ENCODE data around the gene ECI2.

Gene ECI2, protein sequence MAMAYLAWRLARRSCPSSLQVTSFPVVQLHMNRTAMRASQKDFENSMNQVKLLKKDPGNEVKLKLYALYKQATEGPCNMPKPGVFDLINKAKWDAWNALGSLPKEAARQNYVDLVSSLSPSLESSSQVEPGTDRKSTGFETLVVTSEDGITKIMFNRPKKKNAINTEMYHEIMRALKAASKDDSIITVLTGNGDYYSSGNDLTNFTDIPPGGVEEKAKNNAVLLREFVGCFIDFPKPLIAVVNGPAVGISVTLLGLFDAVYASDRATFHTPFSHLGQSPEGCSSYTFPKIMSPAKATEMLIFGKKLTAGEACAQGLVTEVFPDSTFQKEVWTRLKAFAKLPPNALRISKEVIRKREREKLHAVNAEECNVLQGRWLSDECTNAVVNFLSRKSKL

DNA sequence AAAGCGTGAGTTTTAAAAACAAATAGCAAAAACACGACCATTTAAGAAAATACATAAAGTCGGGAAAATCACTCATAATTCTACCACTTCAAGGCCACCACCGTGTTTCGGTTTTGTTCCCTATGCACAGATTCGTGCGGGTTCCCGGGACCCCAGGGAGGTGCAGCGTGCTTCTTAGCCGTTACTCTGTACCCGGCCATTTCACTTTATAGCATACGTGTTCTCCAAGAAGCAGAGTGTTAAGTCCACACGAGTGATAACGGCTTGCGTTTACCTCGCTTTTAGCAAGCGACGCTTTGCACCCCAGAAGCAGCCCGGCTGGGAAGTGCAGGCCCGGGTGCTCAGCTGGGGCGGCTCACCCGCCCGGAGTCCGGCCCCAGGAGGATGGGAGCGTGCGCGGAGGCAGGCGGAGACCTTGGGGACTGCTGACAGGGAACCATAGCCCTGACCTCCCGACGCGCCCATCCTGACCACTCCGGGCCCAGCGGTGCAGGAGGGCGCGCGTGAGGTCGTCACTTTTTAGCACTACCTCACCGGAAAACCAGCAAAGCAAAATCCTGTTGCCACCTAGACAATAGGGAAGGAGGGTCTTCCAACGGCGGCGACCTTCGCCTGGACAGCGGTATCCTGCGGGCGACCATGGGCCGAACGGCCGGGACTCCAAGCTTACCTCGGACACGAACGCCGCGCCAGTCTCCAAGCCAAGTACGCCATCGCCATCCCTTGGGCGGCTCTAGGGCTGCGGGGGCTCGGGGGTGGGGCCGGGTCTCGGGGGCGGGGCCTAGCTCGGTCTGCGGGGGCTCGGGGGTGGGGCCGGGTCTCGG lies at the start of gene ECI2:
TSS of gene ECI2 (minus strand) at position 735 of the 824 bp plus-strand sequence. CDS start at position 720, 15 bp downstream.
- DNase-seq, result peak; percentile 80

DNA sequence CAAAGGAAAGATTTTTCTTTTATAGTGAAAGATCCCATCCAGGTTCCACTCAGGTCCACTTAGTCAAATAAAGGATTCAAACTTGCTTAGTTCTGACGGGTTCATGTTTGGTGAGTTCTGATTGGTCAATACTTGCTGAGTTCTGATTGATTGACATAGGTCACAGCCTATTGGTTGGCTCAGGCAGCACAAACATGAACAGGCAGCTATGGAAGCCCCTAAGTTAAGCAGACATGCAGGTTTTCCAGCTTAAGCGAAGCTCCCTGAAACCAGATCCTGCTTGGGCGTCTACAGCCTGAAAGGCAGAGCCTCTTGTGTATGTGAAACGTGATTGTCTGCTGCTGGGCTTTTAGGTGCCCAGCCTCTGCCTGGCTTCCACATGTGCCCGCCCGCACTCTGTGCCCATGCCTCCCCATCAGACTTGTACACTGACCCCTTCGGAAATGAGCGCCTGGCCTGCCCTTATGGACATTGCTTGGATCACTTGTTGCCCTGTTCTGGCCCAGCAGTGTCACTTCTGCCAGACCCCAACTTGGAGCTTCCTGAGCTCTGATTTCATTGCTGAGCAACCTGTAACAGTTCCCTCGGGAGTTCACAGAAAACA lies 45.4 kb upstream of the ECI2 start:
- no peak for DNase-seq

DNA sequence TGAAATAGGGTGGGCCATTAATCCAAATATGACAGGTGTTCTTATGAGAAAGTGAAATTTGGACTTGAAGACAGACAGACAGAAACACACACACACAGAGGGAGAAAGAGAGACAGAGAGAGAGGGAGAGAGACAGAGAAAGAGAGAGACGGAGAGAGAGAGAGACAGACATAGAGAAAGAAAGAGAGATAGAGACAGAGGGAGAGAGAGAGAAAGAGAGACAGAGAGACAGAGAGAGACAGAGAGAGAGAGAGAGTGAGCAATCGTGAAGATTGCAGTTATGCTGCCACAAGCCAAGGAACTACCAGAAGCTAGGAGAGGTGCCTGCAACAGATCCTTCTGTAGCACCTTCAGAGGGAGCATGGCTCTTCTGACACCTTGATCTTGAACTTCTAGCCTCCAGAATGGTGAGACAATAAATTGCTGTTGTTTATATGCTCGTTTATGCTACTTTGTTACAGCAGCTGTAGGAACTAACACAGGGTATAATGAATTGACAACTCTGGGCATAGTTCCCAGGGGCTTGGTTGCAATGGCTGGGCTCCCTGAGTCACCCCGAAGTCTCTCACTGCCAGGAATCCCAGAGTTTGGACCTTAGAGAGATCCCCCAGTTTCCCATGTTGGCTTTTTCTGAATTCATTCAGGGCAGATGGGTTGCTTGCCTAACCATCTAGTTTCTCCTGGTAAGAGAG lies 44.7 kb upstream of the ECI2 start:
- no peak for DNase-seq

DNA sequence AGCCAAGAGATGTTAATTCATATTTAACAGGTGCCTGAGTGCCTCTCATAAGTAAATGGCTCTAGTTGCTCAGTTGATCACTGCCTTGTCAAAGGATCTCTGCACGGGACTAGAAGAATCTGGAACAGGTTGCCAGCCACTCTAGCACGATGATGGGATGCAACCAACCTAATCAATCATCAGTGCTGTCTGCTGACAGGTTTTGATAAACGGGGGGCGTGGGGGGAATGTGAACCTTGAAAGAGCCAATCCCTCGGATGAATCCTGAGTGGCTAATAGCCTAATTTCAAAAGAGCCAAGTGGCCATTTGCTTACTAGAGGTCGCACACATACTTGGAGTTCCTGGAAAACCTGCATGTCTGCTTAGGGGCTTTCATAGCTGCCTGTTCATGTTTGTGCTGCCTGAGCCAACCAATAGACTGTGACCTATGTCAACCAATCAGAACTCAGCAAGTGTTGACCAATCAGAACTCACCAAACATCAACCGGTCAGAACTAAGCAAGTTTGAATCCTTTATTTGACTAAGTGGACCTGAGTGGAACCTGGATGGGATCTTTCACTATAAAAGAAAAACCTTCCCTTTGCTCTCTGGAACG lies 43.5 kb upstream of the ECI2 start:
- DNase-seq, result no peak

DNA sequence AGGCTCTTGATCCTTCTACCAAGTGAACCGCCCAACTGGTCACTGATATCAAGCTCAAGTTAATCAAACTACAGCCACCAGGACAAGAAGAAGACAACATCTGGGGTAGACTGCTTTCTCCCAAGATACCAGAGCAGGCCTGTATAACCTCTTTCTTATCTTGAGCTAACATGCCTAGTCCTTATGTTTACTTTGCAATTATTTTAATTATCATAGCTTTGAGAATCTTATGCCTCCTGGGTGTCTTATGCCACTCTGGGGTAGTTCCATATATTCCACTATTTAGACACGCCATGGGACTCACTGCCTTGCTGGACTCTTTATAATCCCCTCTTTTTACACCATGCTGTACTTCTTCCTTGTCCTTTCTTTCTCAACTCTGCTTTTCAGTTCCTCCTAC lies 41.5 kb upstream of the ECI2 start:
- no peak for DNase-seq

DNA sequence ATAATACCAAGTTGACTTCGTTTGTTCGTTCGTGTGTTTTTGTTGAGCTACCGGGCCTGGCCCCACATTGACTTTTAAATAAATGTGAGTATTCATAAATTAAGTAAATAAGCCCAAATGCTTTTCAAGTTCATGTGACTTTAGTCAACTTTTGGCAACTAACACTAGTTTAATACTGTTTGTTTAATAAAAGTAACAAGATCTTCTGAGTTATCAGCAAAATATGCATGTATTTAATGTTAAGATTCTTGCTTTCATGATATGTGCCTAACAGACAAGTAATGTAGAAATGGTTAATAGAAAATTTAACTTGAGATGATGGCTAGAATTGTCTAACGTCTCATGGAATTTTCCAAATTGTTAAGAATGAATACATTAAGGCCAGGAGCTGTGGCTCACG lies 38.7 kb upstream of the ECI2 start:
- DNase-seq, result no peak

DNA sequence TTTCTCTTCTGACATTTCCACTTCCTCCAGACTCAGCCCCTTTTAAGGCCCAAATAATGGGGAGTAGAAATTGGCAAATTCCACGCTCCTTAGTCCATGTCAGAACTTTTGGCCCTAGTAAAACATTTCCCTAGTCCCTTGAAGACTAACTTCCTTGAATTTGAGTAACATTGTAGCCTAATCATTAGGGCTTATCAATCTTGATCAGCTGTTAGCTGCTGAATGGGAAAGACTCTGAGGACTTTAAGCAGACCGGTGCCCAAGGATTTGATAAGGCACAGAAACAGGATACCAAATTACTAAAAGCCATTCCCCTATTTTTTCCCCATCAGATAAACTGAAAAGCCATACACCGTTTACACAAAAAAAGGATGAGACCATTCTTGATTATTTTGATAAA lies 37.0 kb upstream of the ECI2 start:
- no peak for DNase-seq

DNA sequence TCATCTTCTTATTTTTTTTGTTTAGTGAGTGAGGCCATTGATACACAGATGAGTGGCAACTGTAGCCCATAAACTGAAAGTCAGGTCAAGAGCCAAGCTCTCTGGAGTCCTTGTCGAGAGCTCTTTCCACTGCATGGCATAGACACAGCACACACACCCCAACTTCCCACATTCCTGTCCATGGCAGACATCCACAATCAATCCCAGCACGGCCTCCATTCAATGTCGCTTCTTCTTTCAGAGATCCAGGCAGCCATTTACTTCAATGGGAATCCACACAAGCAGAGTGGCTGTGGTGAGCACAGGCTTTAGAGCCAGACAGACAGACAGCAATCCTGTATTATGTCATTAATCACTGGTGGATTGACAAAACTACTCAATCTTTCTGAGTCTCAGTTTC lies 34.9 kb upstream of the ECI2 start:
- DNase-seq, result no peak

DNA sequence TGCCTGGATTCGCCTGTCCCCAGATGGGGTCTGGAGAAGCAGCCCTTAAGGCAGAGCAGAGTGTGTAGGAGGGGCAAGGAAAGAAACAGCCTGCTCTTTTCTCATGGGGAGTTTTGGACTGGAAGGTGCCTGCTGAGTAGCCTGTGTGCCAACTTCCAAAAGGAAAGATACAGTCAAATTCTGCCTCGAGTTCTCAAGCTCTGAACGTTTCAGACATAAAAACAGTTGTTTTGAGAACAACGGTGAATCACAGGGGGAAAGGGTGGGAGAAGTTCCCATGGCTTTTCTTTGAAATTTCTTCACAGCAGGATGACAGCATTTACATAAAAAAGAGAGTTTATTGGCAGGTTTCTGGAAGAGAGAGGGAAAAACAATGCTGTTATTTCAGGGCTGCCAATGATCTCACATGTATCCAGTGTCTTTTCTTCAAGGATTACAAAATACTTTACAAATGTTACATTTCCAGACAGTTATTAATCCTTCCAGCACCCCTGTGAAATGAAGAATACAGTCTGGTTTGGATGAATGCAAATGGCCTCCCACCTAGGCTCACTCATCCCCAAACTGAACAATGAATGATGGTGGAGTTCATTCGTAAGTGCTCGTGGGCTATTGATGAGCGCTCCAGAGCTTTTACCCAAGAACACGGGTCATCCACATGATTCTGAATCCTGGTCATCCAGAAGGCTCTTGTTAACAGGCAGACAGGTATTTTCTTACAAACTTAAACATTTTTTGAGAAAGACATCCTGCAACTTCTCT lies 33.8 kb upstream of the ECI2 start:
- DNase-seq, result no peak

DNA sequence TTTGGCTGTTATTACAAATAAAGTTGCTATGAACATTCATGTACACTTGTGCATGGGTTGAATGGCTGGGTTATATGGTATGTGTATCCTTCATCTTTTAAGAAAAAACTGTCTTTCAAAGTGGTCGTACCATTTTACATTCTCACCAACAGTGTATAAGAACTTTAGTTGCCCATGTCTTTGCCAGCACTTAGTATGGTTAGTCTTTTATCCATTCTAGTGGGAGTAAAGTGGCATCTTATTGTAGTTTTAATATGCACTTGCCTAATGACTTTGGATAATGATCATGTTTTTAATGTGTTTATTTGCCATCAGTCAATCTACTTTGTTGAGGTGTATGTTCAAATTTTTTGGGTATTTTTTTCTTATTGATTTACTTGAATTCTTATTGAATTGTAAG lies 32.5 kb upstream of the ECI2 start:
- DNase-seq, result no peak

DNA sequence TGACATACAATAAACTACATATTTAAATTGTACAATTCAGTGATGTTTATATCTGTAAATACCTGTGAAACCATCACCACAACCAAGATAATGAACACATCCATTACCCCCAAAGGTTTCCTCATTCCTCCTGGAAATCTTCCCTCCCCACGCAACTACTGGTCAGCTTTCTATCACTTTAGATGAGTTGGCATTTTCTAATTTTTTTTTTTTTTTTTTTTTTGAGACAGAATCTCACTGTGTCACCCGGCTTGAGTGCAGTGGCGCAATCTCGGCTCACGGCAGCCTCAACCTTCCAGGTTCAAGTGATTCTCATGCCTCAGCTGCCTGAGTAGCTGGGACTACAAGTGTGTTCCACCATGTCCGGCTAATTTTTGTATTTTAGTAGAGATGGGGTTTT lies 31.7 kb upstream of the ECI2 start:
- no peak for DNase-seq

DNA sequence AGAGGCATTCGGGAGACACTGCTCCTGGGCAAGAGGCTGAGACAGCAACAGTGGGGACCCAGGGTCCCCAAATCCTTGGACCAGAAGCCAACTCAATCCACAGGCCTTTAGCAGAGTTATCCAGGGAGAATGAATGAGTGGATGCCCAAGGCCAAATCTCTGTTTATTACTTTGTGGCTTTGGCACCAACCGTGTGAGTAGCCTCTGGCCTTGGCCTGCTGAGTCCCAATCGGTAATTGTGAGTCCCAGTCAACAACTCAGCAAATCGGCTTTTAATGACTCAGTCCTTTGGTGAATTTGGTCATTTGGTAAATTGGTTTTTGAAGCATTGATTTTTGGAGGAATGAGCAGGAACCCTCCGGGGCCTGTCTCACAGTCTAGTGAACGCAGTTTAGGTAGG lies 29.1 kb upstream of the ECI2 start:
- DNase-seq, result no peak

DNA sequence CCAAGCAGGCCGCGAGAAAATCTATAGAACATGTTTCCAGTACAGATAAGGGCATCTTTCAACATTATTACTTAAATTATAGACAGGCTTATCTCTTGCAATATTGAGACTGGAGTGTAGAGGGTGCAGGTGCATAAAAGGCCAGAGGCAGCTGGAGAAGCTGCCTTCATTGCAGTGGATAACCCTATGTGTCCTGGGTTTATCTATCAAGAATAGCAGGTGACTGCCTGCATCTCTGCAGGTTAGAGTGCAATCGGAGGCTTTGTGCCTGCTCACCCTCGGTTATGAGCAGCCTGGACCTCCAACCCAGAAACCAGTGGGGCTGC lies 28.7 kb upstream of the ECI2 start:
- DNase-seq, result no peak

DNA sequence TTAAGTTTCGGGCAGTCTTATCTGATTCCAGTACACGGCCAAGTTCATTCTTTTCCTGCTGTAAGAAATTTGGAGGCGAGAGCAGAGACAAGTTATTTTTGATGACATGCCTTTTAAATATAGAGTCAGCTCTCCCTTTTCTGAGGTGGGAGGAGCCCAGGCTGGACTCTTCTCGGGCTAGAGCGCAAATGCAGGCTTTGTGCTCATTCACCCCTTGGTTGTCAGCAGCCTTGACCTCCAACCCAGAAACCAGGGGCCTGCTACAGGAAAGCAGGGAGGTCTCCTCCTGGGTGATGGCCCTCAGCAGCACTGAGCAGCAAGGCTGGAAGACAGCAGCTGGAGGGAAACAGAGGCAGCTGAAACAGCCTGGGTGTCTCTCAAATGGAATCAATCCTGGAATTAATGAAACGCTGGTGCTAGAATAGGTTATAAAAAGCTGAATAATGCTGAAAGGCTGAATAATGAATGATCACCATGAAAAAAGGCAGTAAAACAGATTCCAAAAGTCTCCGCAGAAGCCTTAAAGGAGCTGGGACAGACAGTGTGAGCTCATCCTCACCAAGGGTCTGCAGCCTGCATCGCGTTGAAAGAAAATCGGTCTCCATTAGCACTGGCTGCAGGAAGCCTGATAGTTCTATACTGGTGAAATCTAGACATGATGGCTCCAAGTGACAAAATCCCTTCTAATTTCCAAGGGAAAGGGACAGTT lies 28.2 kb upstream of the ECI2 start:
- no peak for DNase-seq

DNA sequence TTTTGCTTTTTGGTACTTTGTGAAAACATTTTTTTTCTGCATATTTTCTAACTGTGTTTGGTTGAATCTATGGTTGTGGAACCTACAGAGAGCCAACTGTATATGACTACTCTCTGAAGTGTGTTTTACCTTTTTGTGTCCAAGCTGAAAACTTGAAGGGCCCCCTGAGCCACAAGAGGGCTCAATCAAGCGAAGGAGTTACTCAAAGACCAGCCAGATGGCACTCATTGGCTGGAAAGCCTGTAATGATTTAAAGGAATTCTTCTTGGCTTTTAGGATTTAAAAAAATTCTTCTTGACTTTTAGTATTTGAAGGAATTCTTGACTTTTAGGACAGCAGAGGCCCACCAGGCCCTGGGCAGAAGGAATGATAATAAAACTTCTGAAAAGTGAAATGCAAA lies 27.0 kb upstream of the ECI2 start:
- DNase-seq, result no peak

DNA sequence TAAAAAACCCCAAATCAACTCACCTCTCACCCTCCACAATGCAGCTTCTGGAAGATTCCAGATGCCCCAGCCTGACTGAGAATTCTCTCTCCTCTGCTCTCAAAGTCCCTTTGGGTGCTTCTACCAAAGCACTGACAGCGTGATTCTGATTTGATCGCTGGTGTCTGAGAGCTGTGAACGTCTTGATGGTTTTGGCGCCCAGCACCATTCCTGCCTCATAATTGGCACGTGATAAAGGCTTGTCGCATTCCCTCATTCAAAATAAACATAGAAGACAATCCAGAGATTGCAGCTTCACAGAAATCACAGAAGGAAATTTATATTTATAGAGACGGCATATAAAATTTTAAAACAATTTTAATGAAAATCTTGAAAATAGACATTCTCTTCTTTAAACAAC lies 24.1 kb upstream of the ECI2 start:
- no peak for DNase-seq

DNA sequence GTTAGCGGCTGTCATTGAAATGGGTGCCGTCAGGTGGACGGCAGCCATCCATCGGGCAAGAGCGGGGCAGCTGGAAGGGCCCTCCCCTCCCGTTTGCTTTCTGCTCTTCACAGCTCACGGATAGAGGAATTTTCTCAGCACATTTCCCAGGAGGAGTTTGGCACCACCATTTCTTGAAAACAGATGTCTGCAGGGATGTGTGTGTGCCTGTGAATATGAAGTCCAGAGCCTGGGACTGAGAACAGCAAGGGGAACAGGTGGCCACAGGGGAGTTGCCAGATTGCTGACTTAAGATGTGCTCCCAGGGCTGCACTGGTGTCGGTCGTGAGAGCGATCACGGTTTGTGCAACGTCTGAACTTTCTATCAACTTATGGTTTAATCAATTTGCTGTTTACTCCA lies 22.1 kb upstream of the ECI2 start:
- no peak for DNase-seq

DNA sequence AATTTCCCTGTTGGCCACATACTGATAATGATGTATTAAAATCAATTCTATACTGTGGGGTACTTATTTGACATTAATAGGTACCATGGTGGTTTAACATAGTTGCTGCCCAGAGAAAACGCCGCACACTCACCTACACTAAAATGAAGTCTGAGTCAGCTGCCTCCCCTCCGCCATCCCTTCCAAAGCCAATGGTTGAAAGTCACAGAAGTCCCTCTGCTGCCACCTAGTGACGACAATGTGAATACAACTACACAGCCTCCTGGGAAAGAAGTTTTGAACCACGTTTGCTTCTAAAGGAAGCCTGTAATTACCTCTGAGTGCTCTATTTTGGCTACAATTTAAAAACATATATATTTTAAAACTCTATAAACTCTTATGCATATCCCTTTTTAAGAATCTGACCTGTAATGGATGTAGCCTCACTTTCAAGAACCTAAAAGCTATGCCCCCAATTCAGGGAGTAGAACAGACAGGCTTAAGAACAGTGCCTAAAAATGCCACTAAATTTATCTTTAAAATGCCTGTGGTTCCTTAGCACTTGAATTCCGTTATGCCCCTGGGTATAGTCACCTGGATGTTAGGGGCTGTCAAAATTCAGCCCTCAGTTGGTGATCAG lies 20.6 kb upstream of the ECI2 start:
- peak; percentile 15 for DNase-seq

DNA sequence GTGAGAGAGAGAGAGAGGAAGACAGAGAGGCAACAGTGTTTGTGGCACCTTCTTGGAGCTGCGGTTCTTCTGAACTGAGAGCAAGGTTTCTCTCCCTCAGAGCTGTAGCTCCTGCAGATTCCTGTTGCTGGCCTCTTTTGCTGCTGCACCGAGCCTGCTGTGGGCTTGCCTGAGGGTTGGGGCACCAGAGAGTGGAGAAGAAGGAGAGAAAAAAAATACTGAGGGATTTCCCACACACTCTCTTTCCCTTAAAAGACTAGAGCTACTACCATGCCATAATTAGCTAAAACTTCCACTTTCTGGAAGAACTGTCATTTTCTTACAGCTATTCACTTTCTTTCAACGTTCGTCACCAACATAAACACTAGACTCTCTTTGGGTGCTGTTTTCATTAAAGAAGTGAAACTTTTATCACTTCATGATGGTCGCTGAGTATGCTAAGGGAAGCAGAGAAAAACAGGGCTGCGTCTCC lies 18.2 kb upstream of the ECI2 start:
- DNase-seq, result no peak

DNA sequence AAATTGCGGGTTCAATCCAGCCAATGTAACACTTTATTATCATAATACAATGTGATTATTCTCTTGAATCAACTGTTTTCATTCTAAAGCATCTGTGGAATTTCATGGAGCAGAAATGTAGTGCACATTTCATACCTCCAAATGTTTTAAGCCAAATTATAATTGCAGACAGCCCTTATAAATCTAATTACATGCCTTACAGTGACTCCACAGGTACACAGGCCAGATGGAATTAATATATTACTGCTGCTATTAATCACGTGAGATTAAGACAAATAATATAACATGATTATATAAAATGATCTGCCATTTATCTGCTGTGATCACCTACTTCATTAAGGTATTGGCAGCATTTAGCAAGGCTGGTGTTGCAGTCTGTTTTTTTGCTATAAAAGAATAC lies 9.7 kb upstream of the ECI2 start:
- DNase-seq, result no peak

DNA sequence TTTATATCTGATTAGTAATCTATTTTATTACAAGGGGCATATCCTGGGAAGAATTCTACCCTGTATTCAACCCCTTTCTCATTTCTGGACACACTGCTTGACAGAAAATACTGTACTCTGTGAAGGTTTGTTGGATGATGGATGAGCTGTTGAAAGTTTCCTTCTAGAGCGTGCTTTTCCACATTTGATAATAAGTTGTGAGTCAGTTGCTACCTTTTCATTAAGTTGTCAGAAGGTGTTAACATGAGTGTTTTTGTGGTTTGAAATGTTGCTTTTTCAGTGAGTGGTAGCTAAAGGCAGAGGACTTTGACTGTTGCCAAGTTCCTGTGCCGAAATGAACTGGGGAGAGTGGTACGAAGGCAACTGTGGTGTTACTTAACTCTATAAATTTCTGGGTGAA lies 3.9 kb upstream of the ECI2 start:
- DNase-seq, result no peak
